ENCODE results near the gene DUSP14. TPM values are rescaled to one million over a fixed set of nuclear protein-coding genes. Genes with fewer than 3 reads are reported as not detected.

The DUSP14 gene
- total and polyA plus RNA-seq, 9 of the 15 experiments (the other 6 are each of a cell fraction or from before 2014, with no cell fraction given) = 20.2 to 74.0 (median 31.8) TPM

- H4K20me1 ChIP-seq (replicated peaks; ENCODE audit: control insufficient read depth, insufficient read depth, low read length) = no peaks in the 10 kb centered on the region
- FAIRE-seq (no peak), DNase-seq (ENCODE audit: extremely low read depth in 1 of 4, low spot score in 3 of 4) (no peak), ATAC-seq (no peak)
- no peaks in the 10 kb centered on the region for H3K4me1 ChIP-seq (replicated peaks in 1 of 2; ENCODE audit: control insufficient read depth in 2 of 2, insufficient read depth in 2 of 2, low read length in 2 of 2)
- in situ Hi-C loops (cut with MboI) (no loop called here), intact Hi-C loops (cut with micrococcal nuclease) (no loop called here)
- no peak overlapping the region for H2AFZ ChIP-seq (ENCODE audit: low read depth, low read length)
- no peaks in the 10 kb centered on the region for H3K9me1 ChIP-seq (ENCODE audit: control insufficient read depth, insufficient read depth, low read length)
- no peaks in the 10 kb centered on the region for H3K79me2 ChIP-seq (ENCODE audit: control insufficient read depth, insufficient read depth, low read length)
- no peak overlapping the region for H3K9ac ChIP-seq (ENCODE audit: insufficient read depth in 1 of 2, low read depth in 2 of 2, low read length in 2 of 2)
- ChIA-PET CTCF (ENCODE audit: low intra/inter-chr PET ratio) (no interaction called here), POLR2A (no interaction called here)
- H3K4me2 ChIP-seq (ENCODE audit: insufficient read depth, low read length) = no peak overlapping the region
- H3K4me3 ChIP-seq = no peak overlapping the region
- 86% methylated on average over 3 of the region's 3 CpGs for WGBS (ENCODE audit: insufficient coverage, low coverage, missing lambda C conversion rate)
- TF ChIP-seq GABPB1 (CRISPR knock-in tag; IDR thresholded peaks at IDR 0.05) (no peak), ZNF449 (CRISPR knock-in tag; IDR thresholded peaks at IDR 0.05) (no peak), HNRNPLL (IDR thresholded peaks at IDR 0.05; ENCODE audit: low read depth, low read length, poor library complexity, severe bottlenecking) (no peak), GTF2F1 (IDR thresholded peaks at IDR 0.05; ENCODE audit: low read depth, low read length) (no peak), RBM22 (IDR thresholded peaks at IDR 0.05; ENCODE audit: low read depth, low read length, poor library complexity, severe bottlenecking) (no peak), U2AF2 (optimal IDR thresholded peaks at IDR 0.05; ENCODE audit: low read depth, low read length) (no peak), POLR2A (conservative IDR thresholded peaks at IDR 0.05) (no peak), RHOXF2B (CRISPR knock-in tag; conservative IDR thresholded peaks at IDR 0.05) (no peak), GTF2A2 (tag; IDR thresholded peaks at IDR 0.05) (no peak)
- no peaks in the 10 kb centered on the region for H3K9me3 ChIP-seq (replicated peaks; ENCODE audit: control insufficient read depth, insufficient read depth, low read depth, low read length)
- peaks cover 52% of the 10 kb centered on the region for H3K36me3 ChIP-seq (ENCODE audit: control insufficient read depth, insufficient read depth, low read length)
- no TSS peak for BruUV-seq (replicated peaks)
- H3K27ac ChIP-seq (ENCODE audit: extremely low read depth, low read depth, low read length) = no peak overlapping the region
- H3K27me3 ChIP-seq (ENCODE audit: control insufficient read depth in 2 of 2, insufficient read depth in 2 of 2, low read length in 2 of 2) = no peaks in the 10 kb centered on the region
Observed at GRCh38 chr17:37532756-37533155, 43.1 kb downstream of the DUSP14 start.
